H1 (cell line): Measurements from ENCODE around the gene PLD2. TPM values are rescaled to one million over a fixed set of nuclear protein-coding genes. Genes with fewer than 3 reads are reported as not detected.

Source experiments
- CTCF ChIA-PET: fragments of 300-600 bp; sonication (Branson Sonifier 250); formaldehyde crosslinking; loops from one replicate; lab custom pipeline; 2021; ENCODE audit not compliant: partially characterized antibody; lab: Charles Lee
- POLR2A ChIA-PET: fragments of 300-600 bp; sonication (Branson Sonifier 250); formaldehyde crosslinking; loops from one replicate; lab custom pipeline; 2021; ENCODE audit warnings: inconsistent platforms; ENCODE audit not compliant: partially characterized antibody; lab: Charles Lee
- DNase-seq, 2 experiments: peaks; one replicate each; pipeline versions ENCODE4 v3.0.0 to v3.0.0-alpha.2; 2010 to 2022; ENCODE audit warnings: low spot score in 2 of 2, low read depth in 1 of 2, mixed read lengths in 1 of 2
- FAIRE-seq: peaks from 2 replicates; lab custom pipeline; 2011; peaks lifted over from hg19 to GRCh38; lab: Jason Lieb, UNC
- H2AFZ ChIP-seq: 2 replicates; pipeline ENCODE4 v1.8.1; 2012; ENCODE audit warnings: low read length, inconsistent platforms
- H2AK5ac ChIP-seq: 2 replicates; pipeline ENCODE4 v1.6.1; 2013; ENCODE audit warnings: low read depth, low read length
- H2BK120ac ChIP-seq: replicated peaks from 2 replicates; pipeline ENCODE3; 2013; ENCODE audit warnings: low read depth, low read length, inconsistent platforms
- H2BK12ac ChIP-seq: 2 replicates; pipeline ENCODE4 v1.6.1; 2013; ENCODE audit warnings: low read depth, low read length
- H2BK15ac ChIP-seq: 2 replicates; pipeline ENCODE4 v1.6.1; 2013; ENCODE audit warnings: low read length
- H2BK20ac ChIP-seq: 2 replicates; pipeline ENCODE4 v1.6.1; 2013; ENCODE audit warnings: low read length
- H2BK5ac ChIP-seq: 2 replicates; pipeline ENCODE4 v1.6.1; 2013; ENCODE audit warnings: low read depth, low read length
- H3K14ac ChIP-seq: 2 replicates; pipeline ENCODE4 v1.6.1; 2013; ENCODE audit warnings: inconsistent platforms; ENCODE audit not compliant: insufficient read length
- H3K18ac ChIP-seq: 2 replicates; pipeline ENCODE4 v1.6.1; 2013; ENCODE audit warnings: low read length; ENCODE audit errors: extremely low read depth
- H3K23ac ChIP-seq: 2 replicates; pipeline ENCODE4 v1.6.1; 2013; ENCODE audit warnings: inconsistent platforms; ENCODE audit not compliant: insufficient read length
- H3K23me2 ChIP-seq: 2 replicates; pipeline ENCODE4 v1.6.1; 2013; ENCODE audit warnings: low read depth, low read length
- H3K27ac ChIP-seq: 2 replicates; pipeline ENCODE4 v1.6.1; 2011; ENCODE audit warnings: low read depth, low read length, inconsistent platforms
- H3K27me3 ChIP-seq, 4 experiments: replicated peaks in 1 of 4; 1 replicate in 1 of 4; 2 replicates in 3 of 4; pipeline versions ENCODE4 v1.6.1 to v1.8.1; 2011 to 2013; ENCODE audit warnings: low read length in 3 of 4, mild to moderate bottlenecking in 3 of 4, inconsistent platforms in 2 of 4, mixed read lengths in 2 of 4, moderate library complexity in 1 of 4; ENCODE audit not compliant: control insufficient read depth in 3 of 4, insufficient read depth in 3 of 4; ENCODE audit errors: extremely low read depth in 1 of 4
- H3K36me3 ChIP-seq, 4 experiments: 2 replicates each; pipeline versions ENCODE4 v1.6.1 to v1.8.1; 2011 to 2013; ENCODE audit warnings: mild to moderate bottlenecking in 4 of 4, low read length in 3 of 4, moderate library complexity in 2 of 4, control low read depth in 1 of 4, inconsistent platforms in 1 of 4; ENCODE audit not compliant: insufficient read depth in 4 of 4, control insufficient read depth in 2 of 4
- H3K4ac ChIP-seq: replicated peaks from 2 replicates; pipeline ENCODE3; 2013; ENCODE audit warnings: low read length, low read depth, mixed read lengths, inconsistent platforms; ENCODE audit not compliant: insufficient read length
- H3K4me1 ChIP-seq, 4 experiments: replicated peaks in 1 of 4; 1 replicate in 1 of 4; 2 replicates in 3 of 4; pipeline versions ENCODE4 v1.6.1 to v1.8.1; 2011 to 2013; ENCODE audit warnings: low read length in 3 of 4, inconsistent platforms in 2 of 4, mixed read lengths in 1 of 4; ENCODE audit not compliant: insufficient read depth in 4 of 4, control insufficient read depth in 3 of 4
- H3K4me2 ChIP-seq, 2 experiments: 2 replicates each; pipeline versions ENCODE4 v1.6.1 to v1.8.1; 2011 to 2013; ENCODE audit warnings: low read depth in 2 of 2, low read length in 2 of 2, control low read depth in 1 of 2, inconsistent platforms in 1 of 2, mild to moderate bottlenecking in 1 of 2; ENCODE audit not compliant: insufficient read depth in 1 of 2
- H3K4me3 ChIP-seq, 4 experiments: fragments of 200-600, 300-600 bp in 1 of 4; sonication (generic), shearing (Covaris generic), sonication (Bioruptor Twin) in 1 of 4; 2 replicates each; pipeline versions ENCODE4 v1.5.1 to v1.8.1; 2011 to 2016; ENCODE audit warnings: low read length in 4 of 4, low read depth in 3 of 4, control low read depth in 2 of 4, inconsistent platforms in 2 of 4, mild to moderate bottlenecking in 2 of 4, mixed read lengths in 1 of 4, moderate library complexity in 1 of 4; ENCODE audit not compliant: insufficient read depth in 2 of 4; ENCODE audit errors: extremely low read depth in 1 of 4
- H3K56ac ChIP-seq: replicated peaks from 2 replicates; pipeline ENCODE3; 2013; ENCODE audit warnings: low read depth, mild to moderate bottlenecking, mixed read lengths, low read length, inconsistent platforms; ENCODE audit not compliant: insufficient read length
- H3K79me1 ChIP-seq: 2 replicates; pipeline ENCODE4 v1.6.1; 2013; ENCODE audit warnings: low read depth, low read length, control low read depth
- H3K79me2 ChIP-seq, 2 experiments: 2 replicates each; pipeline versions ENCODE4 v1.6.1 to v1.8.1; 2012 to 2013; ENCODE audit warnings: low read length in 2 of 2, mild to moderate bottlenecking in 2 of 2, inconsistent platforms in 1 of 2; ENCODE audit not compliant: insufficient read depth in 2 of 2, control insufficient read depth in 1 of 2
- H3K9ac ChIP-seq, 4 experiments: replicated peaks in 1 of 4; 1 replicate in 1 of 4; 2 replicates in 3 of 4; pipeline versions ENCODE4 v1.6.1 to v1.8.1; 2011 to 2013; ENCODE audit warnings: low read depth in 3 of 4, low read length in 3 of 4, control low read depth in 2 of 4, mild to moderate bottlenecking in 2 of 4, moderate library complexity in 2 of 4, inconsistent platforms in 1 of 4; ENCODE audit errors: extremely low read depth in 1 of 4
- H3K9me3 ChIP-seq, 2 experiments: 2 replicates each; pipeline versions ENCODE4 v1.6.1 to v1.8.1; 2012 to 2013; ENCODE audit warnings: mild to moderate bottlenecking in 2 of 2, moderate library complexity in 2 of 2, control low read depth in 1 of 2, inconsistent platforms in 1 of 2, low read depth in 1 of 2, low read length in 1 of 2, mixed read lengths in 1 of 2; ENCODE audit not compliant: insufficient read depth in 2 of 2
- H4K20me1 ChIP-seq, 2 experiments: replicated peaks in 1 of 2; 2 replicates each; pipeline versions ENCODE3 to v1.8.1; 2011 to 2013; ENCODE audit warnings: inconsistent platforms in 2 of 2, low read length in 2 of 2, mild to moderate bottlenecking in 1 of 2; ENCODE audit not compliant: insufficient read depth in 2 of 2, control insufficient read depth in 1 of 2
- H4K5ac ChIP-seq: 2 replicates; pipeline ENCODE4 v1.6.1; 2013; ENCODE audit warnings: low read length, low read depth, mixed read lengths, inconsistent platforms; ENCODE audit not compliant: insufficient read length
- H4K8ac ChIP-seq: 2 replicates; pipeline ENCODE4 v1.8.0; 2013; ENCODE audit warnings: mild to moderate bottlenecking, moderate library complexity, low read length, inconsistent platforms; ENCODE audit not compliant: insufficient read depth; ENCODE audit errors: extremely low read depth
- H4K91ac ChIP-seq: replicated peaks from 2 replicates; pipeline ENCODE3; 2013; ENCODE audit warnings: low read length, mixed read lengths, inconsistent platforms; ENCODE audit not compliant: insufficient read length
- JUN ChIP-seq: IDR thresholded peaks from 2 replicates; pipeline ENCODE4 v1.6.1; 2011; ENCODE audit warnings: low read depth, mild to moderate bottlenecking, improper control_type of control experiment, low read length
- RNF2 ChIP-seq: fragments of 200-900, 300-1000 bp; sonication (generic); IDR thresholded peaks from 2 replicates; pipeline ENCODE4 v1.7.1; 2016; ENCODE audit warnings: borderline replicate concordance, low read depth, mild to moderate bottlenecking, antibody characterized with exemption, low read length; ENCODE audit not compliant: poor library complexity, severe bottlenecking; ENCODE audit errors: missing control alignments
- RXRA ChIP-seq: IDR thresholded peaks from 2 replicates; pipeline ENCODE4 v1.6.1; 2011; ENCODE audit warnings: low read depth, mild to moderate bottlenecking, low read length, moderate library complexity; ENCODE audit not compliant: insufficient read depth
- SRF ChIP-seq: IDR thresholded peaks from 2 replicates; pipeline ENCODE4 v1.6.1; 2011; ENCODE audit warnings: mild to moderate bottlenecking, low read depth, low read length, moderate library complexity
- WGBS, 2 experiments: shearing (Covaris generic) in 1 of 2; methylation state at CpG; one replicate each; pipeline versions ENCODE4 v1.1.6 to v1.1.7; 2013 to 2015; ENCODE audit warnings: low lambda C conversion rate in 2 of 2, mixed read lengths in 2 of 2, inconsistent platforms in 1 of 2, low coverage in 1 of 2, missing lambda C conversion rate in 1 of 2; ENCODE audit not compliant: insufficient replicate concordance in 2 of 2, insufficient coverage in 1 of 2, insufficient read length in 1 of 2; ENCODE audit errors: extremely low coverage in 1 of 2, missing lambda C conversion rate in 1 of 2; 5-methylcytosine and 5-hydroxymethylcytosine counted together
- polyA plus RNA-seq, 7 experiments: library from polyadenylated mRNA; depleted of rRNA in 3 of 7; stranded (reverse) in 5 of 7; unstranded in 2 of 7; fragments of >200 nt in 5 of 7; fragments of 200-250 nt in 2 of 7; gene quantifications; 1 replicate in 5 of 7; 2 replicates in 1 of 7; 4 replicates in 1 of 7; pipeline versions ENCODE4 v1.2.1 to v1.2.3, GENCODE V29; 2011 to 2013; ENCODE audit warnings: missing spikeins in 2 of 7, mixed read lengths in 2 of 7
- total RNA-seq: library from RNA; stranded (reverse); fragmentation: NEBNext Ultra II Directional; extraction: Animal tissue kit (Norgen Biotek cat#: 25700); gene quantifications from 2 replicates; pipeline ENCODE4 v1.2.1, GENCODE V29; 2021

Gene PLD2
- total and polyA plus RNA-seq, 2 of the 8 experiments (the other 6 are each of a cell fraction or from before 2014, with no cell fraction given): 44.3 to 48.4 TPM

GRCh38 chr17:4785311-4786105 is 21.4 kb upstream of the PLD2 start:
- ChIA-PET CTCF (interaction anchor here (0.5 to 2.9 kb wide), 11 partner anchors 7 to 216 kb away, joined by 3 to 16 read pairs (median 4); no protein-coding TSS in a partner anchor), POLR2A (interaction anchor here (1.3 kb wide), 1 partner anchor 124 kb away, joined by 3 read pairs; no protein-coding TSS in a partner anchor)
- Histone ChIP-seq H3K4me1 (peaks cover 0 to 14% (median 8%) of the 10 kb centered on the region in 4 experiments; a peak in 5 of 7 replicates), H3K36me3 (no peaks in the 10 kb centered on the region), H2BK20ac (no peak overlapping the region), H2BK120ac (no peak overlapping the region), H3K4me2 (no peak overlapping the region), H3K23ac (no peak overlapping the region), H4K5ac (no peak overlapping the region), H2BK15ac (peak overlapping the region; percentile 29; the same call in 1 of the 2 replicates), H3K9me3 (no peaks in the 10 kb centered on the region), H3K4me3 (no peak overlapping the region), H3K14ac (no peak overlapping the region), H4K20me1 (peaks cover 0 to 2% of the 10 kb centered on the region in 2 experiments), H3K18ac (no peak overlapping the region; the same call in 1 of the 2 replicates), H2AK5ac (no peak overlapping the region; the same call in 1 of the 2 replicates), H3K27ac (no peak overlapping the region), H3K23me2 (peaks cover 16% of the 10 kb centered on the region), H2AFZ (no peak overlapping the region), H2BK5ac (no peak overlapping the region), H3K4ac (no peak overlapping the region), H4K91ac (no peak overlapping the region), H3K79me1 (no peaks in the 10 kb centered on the region), H2BK12ac (0 out of 2 replicates have a peak overlapping the region, but pooled peaks have one; percentile 27), H3K27me3 (peaks cover 3 to 22% (median 15%) of the 10 kb centered on the region in 4 experiments; a peak in 6 of 7 replicates), H4K8ac (peak overlapping the region; percentile 11; the same call in 1 of the 2 replicates), H3K9ac (no peak overlapping the region), H3K56ac (no peak overlapping the region), H3K79me2 (no peaks in the 10 kb centered on the region)
- DNase-seq: no peak
- no peak for TF ChIP-seq SRF
- TF ChIP-seq JUN: no peak
- TF ChIP-seq RXRA: no peak
- no peak for TF ChIP-seq RNF2
- WGBS, 2 experiments: 95% methylated on average over 57 of the region's 61 CpGs; no CpG with 5 or more reads in 1 of the 2 experiments
- no peak for FAIRE-seq
